ENCODE measurements around the gene RPGR.

- TF ChIP-seq CTCF (IDR thresholded peaks at IDR 0.05; ENCODE audit: low read length) (no peak), EZH2 (IDR thresholded peaks at IDR 0.05; ENCODE audit: borderline replicate concordance, low read length) (no peak)
These were observed 105.8 kb downstream of the RPGR start for GRCh38 chrX:38221391-38221929.

Measured in OCI-LY1 (cell line).